Activated B cell treated with CpG ODN at 0.5 μM for 24 hours (primary cell): ENCODE results near the gene TWF1. TPM values are rescaled to one million over a fixed set of nuclear protein-coding genes. Genes with fewer than 3 reads are reported as not detected.
A peak's percentile ranks its signal among the peaks of the same experiment; 100 is the strongest.

Experiments
- ATAC-seq: fragments of 200-7000 bp; cut with Tn5 transposase; one replicate; pipeline ENCODE4 v1.10.0; 2021; ENCODE audit warnings: low read depth, mild to moderate bottlenecking, moderate library complexity
- CTCF ChIA-PET: fragments of 350-600 bp; sonication (Branson Sonifier 250); formaldehyde crosslinking; loops from one replicate; lab custom pipeline; 2021; ENCODE audit warnings: antibody characterized with exemption; lab: Charles Lee
- POLR2A ChIA-PET: fragments of 350-600 bp; sonication (Branson Sonifier 250); formaldehyde crosslinking; loops from one replicate; lab custom pipeline; 2021; ENCODE audit warnings: antibody characterized with exemption; lab: Charles Lee
- DNase-seq: peaks from one replicate; pipeline ENCODE4 v3.0.0; 2022
- H3K27ac Mint-ChIP-seq: one replicate; pipeline ENCODE4 v1.8.0; 2020; ENCODE audit warnings: mixed read lengths
- H3K27me3 Mint-ChIP-seq: one replicate; pipeline ENCODE4 v1.8.0; 2021; ENCODE audit warnings: mixed read lengths
- H3K36me3 Mint-ChIP-seq: one replicate; pipeline ENCODE4 v1.8.0; 2021; ENCODE audit warnings: low read depth, mixed read lengths
- H3K4me1 Mint-ChIP-seq: one replicate; pipeline ENCODE4 v1.8.0; 2021; ENCODE audit warnings: mixed read lengths
- H3K4me3 Mint-ChIP-seq: one replicate; pipeline ENCODE4 v1.8.0; 2020; ENCODE audit warnings: mild to moderate bottlenecking, mixed read lengths
- H3K9me3 Mint-ChIP-seq: one replicate; pipeline ENCODE4 v1.8.0; 2020; ENCODE audit warnings: mixed read lengths
- intact Hi-C: fragments of 100-400 bp; cut with micrococcal nuclease; formaldehyde crosslinking; loops from one replicate; pipeline ENCODE4 v1.15.1; 2024
- total RNA-seq: library from RNA; stranded (reverse); gene quantifications from 2 replicates; pipeline ENCODE4 v1.2.3, GENCODE V29; 2022
- TF ChIP-seq, protein P1 (sequence below): fragments of 200-600 bp; IDR thresholded peaks from one replicate; pipeline ENCODE4 v1.8.0; 2022; ENCODE audit warnings: antibody characterized with exemption, mild to moderate bottlenecking

TWF1 gene
- total RNA-seq, 1 donor from 2014 or later = 28.2 TPM

DNA sequence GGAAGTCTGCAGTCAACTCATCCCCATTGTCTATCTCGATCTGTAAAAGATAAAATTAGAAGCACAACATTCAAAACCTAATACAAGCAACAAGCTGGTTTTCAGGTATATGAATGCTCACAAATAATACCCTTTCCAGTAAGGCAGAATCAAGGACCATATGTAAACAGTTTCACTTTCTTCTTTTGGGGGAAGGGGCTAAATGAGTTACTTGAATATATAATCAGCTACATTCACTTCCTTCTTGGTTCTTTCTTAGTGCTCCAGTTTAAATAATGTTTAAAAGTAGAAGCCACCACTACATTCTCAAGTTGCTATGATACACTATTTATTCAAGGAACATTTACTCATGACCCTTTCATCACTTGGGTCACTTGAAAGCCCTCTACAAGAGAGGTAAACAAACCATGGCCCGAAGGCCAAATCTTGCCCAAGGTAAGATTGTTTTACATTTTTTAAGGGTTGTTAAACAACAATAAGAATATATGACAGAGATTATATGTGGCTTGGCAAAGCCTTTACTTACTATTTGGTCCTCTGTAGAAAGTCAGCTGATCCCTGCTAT, 10.3 kb downstream of the TWF1 start:
- intact Hi-C loops = no loop called here
- TF ChIP-seq, protein P1, sequence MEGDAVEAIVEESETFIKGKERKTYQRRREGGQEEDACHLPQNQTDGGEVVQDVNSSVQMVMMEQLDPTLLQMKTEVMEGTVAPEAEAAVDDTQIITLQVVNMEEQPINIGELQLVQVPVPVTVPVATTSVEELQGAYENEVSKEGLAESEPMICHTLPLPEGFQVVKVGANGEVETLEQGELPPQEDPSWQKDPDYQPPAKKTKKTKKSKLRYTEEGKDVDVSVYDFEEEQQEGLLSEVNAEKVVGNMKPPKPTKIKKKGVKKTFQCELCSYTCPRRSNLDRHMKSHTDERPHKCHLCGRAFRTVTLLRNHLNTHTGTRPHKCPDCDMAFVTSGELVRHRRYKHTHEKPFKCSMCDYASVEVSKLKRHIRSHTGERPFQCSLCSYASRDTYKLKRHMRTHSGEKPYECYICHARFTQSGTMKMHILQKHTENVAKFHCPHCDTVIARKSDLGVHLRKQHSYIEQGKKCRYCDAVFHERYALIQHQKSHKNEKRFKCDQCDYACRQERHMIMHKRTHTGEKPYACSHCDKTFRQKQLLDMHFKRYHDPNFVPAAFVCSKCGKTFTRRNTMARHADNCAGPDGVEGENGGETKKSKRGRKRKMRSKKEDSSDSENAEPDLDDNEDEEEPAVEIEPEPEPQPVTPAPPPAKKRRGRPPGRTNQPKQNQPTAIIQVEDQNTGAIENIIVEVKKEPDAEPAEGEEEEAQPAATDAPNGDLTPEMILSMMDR = no peak
- peaks cover 46% of the 10 kb centered on the region for H3K36me3 Mint-ChIP-seq
- no peaks in the 10 kb centered on the region for H3K9me3 Mint-ChIP-seq
- no peaks in the 10 kb centered on the region for H3K27me3 Mint-ChIP-seq
- ChIA-PET POLR2A (interaction anchor here (2.2 kb wide), 1 partner anchor 10 kb away, joined by 8 read pairs; the partner anchor contains the start of gene TWF1), CTCF (no interaction called here)
- no peak for ATAC-seq
- peak overlapping the region; percentile 60 for H3K27ac Mint-ChIP-seq
- no peak overlapping the region for H3K4me3 Mint-ChIP-seq
- H3K4me1 Mint-ChIP-seq = peaks cover 16% of the 10 kb centered on the region
- no peak for DNase-seq

DNA sequence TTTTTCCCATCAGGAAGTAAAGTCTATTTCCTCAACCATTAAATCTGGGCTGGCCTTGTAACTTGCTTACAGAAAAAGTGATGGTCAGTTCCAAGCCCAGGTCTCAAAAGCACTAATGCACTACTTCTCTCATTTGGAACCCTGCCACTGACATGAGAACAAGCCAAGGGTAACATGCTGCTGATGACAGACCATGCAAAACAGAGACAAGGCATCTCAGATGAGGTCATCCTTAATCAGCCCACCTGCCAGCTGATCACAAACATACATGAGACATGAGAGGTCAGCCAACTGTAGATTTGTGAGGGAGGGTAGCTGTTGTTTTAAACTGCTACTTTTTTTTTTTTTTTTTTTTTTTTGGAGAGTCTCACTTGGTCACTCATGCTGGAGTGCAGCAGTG, 16.2 kb downstream of the TWF1 start:
- intact Hi-C loops = loop anchor here (2.0 kb wide), 1 partner anchor 15 kb away; no protein-coding TSS in a partner anchor
- H3K4me1 Mint-ChIP-seq = peaks cover 5% of the 10 kb centered on the region
- H3K27me3 Mint-ChIP-seq = no peaks in the 10 kb centered on the region
- POLR2A ChIA-PET = interaction anchor here (0.6 kb wide), 1 partner anchor 17 kb away, joined by 3 read pairs; no protein-coding TSS in a partner anchor
- ATAC-seq (no peak), DNase-seq (no peak)
- no peak overlapping the region for H3K27ac Mint-ChIP-seq
- CTCF ChIA-PET = no interaction called here
- TF ChIP-seq, protein P1 = no peak
- H3K9me3 Mint-ChIP-seq = no peaks in the 10 kb centered on the region
- peaks cover 36% of the 10 kb centered on the region for H3K36me3 Mint-ChIP-seq
- no peak overlapping the region for H3K4me3 Mint-ChIP-seq

DNA sequence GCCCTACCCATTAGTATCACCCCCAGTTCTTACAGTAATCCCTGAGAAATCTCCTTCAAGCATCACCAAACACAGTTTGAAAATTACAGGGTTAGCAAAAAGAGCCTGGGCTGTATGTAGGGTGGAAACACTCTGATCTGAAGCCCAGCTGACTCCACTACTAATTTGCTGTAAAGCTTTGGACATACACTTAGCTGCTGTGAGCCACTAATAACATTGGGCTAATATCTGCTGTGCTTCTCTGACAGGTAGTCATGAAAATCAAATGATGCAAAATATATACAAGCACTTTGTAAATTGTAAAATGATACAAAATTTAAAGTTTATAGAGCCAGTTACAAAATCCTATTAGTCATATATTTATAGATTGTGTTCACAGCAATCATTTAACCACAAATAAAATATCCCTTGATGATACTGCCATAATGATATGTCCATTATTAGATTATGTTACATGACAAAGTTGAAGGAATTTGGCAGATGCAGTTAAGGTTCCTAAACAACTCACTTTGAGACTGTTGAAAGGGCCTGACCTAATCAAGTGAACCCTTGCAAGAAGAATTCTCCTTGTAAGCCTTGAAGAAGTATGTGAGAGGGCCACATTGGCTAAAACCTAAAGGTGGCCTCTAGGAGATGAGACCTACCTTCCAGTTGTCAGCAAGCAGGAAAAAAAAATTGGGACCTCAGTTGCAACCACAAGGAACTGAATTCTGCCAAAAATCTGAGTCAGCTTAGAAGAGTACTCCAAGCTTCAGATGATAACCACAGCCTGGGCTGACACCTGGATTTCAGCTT, 19.0 kb downstream of the TWF1 start:
- no peaks in the 10 kb centered on the region for H3K9me3 Mint-ChIP-seq
- H3K36me3 Mint-ChIP-seq = peaks cover 53% of the 10 kb centered on the region
- ATAC-seq (no peak), DNase-seq (no peak)
- intact Hi-C loops = no loop called here
- ChIA-PET CTCF (no interaction called here), POLR2A (no interaction called here)
- H3K4me3 Mint-ChIP-seq = no peak overlapping the region
- TF ChIP-seq, protein P1 = no peak
- H3K4me1 Mint-ChIP-seq = no peaks in the 10 kb centered on the region
- no peak overlapping the region for H3K27ac Mint-ChIP-seq
- no peaks in the 10 kb centered on the region for H3K27me3 Mint-ChIP-seq

DNA sequence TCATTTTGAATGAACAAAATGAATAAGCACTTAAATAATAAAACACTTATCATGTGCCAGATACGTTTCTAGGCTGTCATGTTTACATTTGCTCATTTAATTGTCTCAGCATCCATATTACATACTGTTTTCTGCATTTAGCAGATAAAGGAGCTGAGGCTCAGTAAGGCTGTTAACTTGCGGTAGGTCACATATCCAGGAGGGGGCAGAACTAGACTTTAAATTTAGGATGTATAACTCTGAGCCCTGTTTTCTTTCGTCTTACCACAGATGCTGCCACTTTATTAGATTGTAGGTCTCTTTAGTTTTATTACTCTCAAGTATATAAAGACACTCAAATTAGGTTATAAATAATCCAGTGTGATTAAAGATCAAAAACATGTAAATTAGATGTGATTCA, 29.6 kb downstream of the TWF1 start:
- TF ChIP-seq, protein P1 = no peak
- Mint-ChIP-seq H3K27me3 (no peaks in the 10 kb centered on the region), H3K27ac (no peak overlapping the region), H3K4me1 (no peaks in the 10 kb centered on the region), H3K36me3 (peaks cover 44% of the 10 kb centered on the region), H3K4me3 (no peak overlapping the region), H3K9me3 (no peaks in the 10 kb centered on the region)
- DNase-seq (no peak), ATAC-seq (peak; percentile 37)
- ChIA-PET CTCF (interaction anchor here (1.1 to 6.1 kb wide), 3 partner anchors 29 to 106 kb away, joined by 3 to 61 read pairs (median 5); partner anchors contain the start of gene TWF1), POLR2A (interaction anchor here (2.6 kb wide), 1 partner anchor 17 kb away, joined by 9 read pairs; the partner anchor contains the start of genes IRAK4 and PUS7L)
- intact Hi-C loops = loop anchor here (1.0 kb wide), 2 partner anchors 13 to 106 kb away; no protein-coding TSS in a partner anchor

DNA sequence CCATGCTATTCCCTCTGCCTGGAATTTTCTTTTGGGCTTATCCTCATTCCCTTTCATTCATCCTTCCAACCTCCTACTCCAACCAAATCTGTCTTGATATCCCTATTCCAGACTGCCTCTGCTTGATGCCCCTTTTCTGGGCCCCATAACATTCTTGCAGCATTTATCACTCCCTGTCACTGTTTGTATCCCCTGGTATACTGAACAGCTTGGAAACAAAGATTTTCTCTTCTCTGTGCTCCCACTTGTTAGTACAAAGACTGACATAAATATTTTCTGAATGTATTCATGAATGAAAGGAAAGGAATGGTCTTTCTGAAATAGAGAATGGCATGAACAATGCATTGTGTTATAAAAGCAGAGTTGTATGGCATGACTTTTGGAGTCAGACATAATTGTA, 39.8 kb downstream of the TWF1 start:
- no peaks in the 10 kb centered on the region for H3K27me3 Mint-ChIP-seq
- H3K36me3 Mint-ChIP-seq = peaks cover 33% of the 10 kb centered on the region
- H3K4me3 Mint-ChIP-seq = no peak overlapping the region
- H3K4me1 Mint-ChIP-seq = peaks cover 21% of the 10 kb centered on the region
- ATAC-seq (no peak), DNase-seq (no peak)
- TF ChIP-seq, protein P1 = no peak
- H3K27ac Mint-ChIP-seq = no peak overlapping the region
- CTCF ChIA-PET = no interaction called here
- intact Hi-C loops = no loop called here
- H3K9me3 Mint-ChIP-seq = no peaks in the 10 kb centered on the region
- POLR2A ChIA-PET = no interaction called here
